GM21723 (cell line): ENCODE measurements around the gene DPM3.
"Not testable (repeated sequence)": the region's sequence is repeated elsewhere in the genome, so short reads cannot be mapped to it uniquely, and the experiment has no call there.

Experiments
- ATAC-seq: cut with Tn5 transposase; IDR thresholded peaks from one replicate; pipeline ENCODE4 v1.9.1; 2021; ENCODE audit warnings: mild to moderate bottlenecking, moderate library complexity; ENCODE audit not compliant: unreplicated experiment

Gene DPM3

DNA sequence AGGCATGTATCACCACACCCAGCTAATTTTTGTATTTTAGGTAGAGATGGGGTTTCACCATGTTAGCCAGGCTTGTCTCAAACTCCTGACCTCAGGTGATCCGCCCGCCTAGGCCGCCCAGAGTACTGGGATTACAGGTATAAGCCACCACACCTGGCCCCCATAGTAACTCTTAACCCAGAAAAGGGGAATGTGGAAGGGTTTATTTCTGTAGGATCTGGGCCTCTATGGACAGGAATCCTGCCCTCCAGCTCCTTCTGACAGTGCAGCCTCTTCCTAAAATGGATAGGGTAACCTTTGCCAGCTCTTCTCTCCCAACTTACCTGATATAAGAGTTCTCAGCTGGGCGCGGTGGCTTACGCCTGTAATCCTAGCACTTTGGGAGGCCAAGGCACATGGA, 22.3 kb upstream of the DPM3 start:
- ATAC-seq, result not testable (repeated sequence)

- ATAC-seq, result no peak
Measured at GRCh38 chr1:155160128-155160527, 19.8 kb upstream of the DPM3 start.

- ATAC-seq, result no peak
Measured at GRCh38 chr1:155158991-155159390, 18.7 kb upstream of the DPM3 start.

DNA sequence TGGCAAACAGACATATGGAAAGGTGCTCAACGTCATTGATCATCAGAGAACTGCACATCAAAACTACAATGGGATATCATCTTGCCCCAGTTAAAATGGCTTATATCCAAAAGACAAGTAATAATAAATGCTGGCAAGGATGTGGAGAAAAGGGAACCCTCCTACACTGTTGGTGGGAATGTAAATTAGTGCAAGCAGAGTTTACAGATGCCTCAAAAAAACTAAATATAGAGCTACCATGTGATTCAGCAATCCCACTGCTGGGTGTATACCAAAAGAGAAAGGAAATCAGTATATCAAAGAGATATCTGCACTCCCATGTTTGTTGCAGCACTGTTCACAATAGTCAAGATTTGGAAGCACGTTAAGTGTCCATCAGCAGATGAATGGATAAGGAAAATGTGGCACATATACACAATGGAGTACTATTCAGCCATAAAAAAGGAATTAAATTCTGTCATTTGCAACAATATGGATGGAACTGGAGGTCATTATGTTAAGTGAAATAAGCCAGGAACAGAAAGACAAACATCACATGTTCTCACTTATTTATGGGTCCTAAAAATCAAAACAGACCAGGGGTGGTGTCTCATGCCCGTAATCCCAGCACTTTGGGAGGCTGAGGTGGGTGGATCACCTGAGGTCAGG, 15.8 kb upstream of the DPM3 start:
- not testable (repeated sequence) for ATAC-seq

GRCh38 chr1:155145491-155145890, 5.2 kb upstream of the DPM3 start:
- ATAC-seq, result no peak

GRCh38 chr1:155141749-155142148, 1.4 kb upstream of the DPM3 start:
- no peak for ATAC-seq

DNA sequence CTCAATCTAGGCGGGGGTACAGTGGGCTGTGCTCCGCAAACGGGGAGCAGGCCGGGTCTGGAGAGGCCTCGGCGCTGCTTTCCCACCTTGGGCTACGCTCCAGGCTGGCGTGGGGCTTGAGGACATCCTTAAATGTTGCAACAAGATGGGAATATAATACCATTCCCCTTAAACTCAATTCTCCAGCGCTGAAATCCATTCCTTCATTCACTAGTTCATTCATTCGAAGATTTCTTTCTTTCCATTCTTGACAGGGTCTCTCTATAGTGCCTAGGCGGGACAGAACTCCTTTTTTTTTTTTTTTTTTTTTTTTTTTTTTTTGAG, 261 bp upstream of the DPM3 start:
- no peak for ATAC-seq

DNA sequence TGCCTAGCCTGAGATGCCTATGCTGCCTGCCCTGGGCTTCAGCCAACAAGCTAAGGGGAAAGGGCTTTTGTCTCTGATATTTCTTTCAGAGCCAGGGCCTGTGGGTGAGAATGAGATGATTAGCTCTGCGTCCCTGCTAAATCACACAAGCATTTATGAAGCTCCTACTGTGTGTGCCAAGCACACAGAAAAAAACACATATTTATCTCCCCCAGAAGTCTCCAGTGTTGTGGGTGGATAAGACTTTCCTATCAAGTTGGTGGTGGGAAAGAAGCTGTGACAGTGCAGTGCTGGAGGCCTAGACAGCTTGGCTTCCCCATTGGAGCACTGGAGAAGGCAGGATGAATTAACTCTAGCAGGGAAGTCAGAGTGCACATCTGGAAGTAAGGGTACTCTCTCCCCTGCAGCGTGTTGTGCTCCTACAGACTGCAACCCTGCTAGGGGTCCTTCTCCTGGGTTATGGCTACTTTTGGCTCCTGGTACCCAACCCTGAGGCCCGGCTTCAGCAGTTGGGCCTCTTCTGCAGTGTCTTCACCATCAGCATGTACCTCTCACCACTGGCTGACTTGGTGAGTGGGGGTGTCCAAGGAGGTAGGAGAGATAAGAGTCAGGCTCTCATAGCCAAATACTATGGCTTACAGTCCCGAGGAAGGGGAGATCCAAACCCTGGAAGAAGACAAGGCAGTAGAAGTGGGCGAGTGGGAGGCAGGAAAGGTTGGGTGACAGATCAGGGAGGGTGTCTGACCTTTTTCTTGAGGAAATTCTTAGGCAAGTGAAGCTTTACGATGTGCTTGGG, 3.0 kb downstream of the DPM3 start:
- ATAC-seq, result no peak

DNA sequence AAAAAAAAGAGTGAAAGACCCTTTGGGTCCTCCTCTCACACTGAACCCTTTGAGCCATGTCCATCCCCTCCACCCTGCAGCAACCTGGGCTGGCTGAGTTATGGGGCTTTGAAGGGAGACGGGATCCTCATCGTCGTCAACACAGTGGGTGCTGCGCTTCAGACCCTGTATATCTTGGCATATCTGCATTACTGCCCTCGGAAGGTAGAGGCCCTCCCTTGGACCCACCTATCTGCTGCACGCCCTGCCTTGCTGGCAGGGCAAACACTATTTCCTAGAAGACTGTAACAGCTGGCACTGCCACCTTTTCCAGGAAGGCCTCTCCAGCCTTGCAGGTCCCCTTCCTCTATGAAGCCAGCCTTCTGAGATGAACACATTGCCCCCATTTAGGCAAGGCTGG, 3.6 kb downstream of the DPM3 start:
- ATAC-seq, result no peak

- ATAC-seq, result peak; percentile 66
Measured at GRCh38 chr1:155135415-155136028, 4.8 kb downstream of the DPM3 start, which contains the start of gene SLC50A1. TSS of gene SLC50A1 (plus strand) at chr1:155135852. CDS start at chr1:155135912, 60 bp downstream.

DNA sequence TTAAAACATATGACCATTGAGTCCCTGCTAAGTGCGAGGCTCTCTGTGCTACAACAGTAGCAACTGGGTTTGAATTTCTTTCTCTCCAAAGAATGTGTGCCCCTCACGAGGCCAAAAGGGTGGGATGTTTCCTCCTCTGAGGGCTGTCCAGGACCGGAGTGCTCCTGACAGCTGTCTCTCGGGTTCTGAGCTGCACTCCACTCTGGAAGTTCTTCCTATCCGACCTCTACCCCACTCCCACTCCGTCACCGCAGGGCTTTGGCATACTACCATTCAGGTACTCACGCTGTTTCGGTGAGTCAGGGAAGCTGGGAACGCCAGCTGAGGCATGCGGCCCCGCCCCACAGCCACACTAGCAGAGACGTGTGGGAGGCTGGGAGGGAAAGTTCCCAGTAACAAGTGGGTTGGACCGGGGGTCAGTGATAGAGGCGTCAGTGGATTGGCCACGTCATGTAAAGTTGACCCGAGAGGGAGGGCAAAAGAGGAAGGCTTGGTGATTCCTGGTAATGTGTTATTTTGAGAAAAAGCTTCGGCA, 5.4 kb downstream of the DPM3 start:
- no peak for ATAC-seq

- ATAC-seq, result no peak
Measured at GRCh38 chr1:155134322-155134721, 6.0 kb downstream of the DPM3 start.

DNA sequence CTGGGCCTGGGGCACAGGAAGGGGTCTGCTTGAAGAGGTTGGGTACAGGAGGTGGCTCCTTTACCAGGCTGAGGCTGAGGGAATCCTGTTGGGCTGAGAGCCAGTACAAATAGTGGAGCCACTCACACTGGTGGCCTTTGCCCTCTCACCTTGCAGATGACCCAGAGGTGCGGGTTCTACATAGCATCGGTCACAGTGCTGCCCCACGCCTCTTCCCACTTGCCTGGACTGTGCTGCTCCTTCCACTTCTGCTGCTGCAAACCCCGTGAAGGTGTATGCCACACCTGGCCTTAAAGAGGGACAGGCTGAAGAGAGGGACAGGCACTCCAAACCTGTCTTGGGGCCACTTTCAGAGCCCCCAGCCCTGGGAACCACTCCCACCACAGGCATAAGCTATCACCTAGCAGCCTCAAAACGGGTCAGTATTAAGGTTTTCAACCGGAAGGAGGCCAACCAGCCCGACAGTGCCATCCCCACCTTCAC, 6.5 kb downstream of the DPM3 start:
- no peak for ATAC-seq

DNA sequence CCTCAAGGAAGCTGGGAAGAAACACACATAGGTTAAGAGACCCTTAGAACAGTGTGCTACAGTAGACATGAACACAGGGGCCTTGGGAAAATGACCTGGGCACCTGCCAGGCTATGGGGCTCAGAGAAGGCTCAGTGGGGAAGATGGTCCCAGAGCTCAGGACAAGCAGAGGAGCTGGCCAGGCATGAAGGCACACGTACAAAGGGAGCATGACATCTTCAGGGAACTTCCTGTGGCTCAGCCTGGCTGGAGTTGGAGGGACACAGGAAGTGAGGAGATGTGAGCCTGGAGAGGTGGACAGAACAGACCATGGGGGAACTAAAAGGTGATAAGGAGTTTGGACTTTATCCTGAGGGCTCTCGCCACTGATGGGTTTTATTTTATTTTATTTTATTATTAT, 8.5 kb downstream of the DPM3 start:
- no peak for ATAC-seq

DNA sequence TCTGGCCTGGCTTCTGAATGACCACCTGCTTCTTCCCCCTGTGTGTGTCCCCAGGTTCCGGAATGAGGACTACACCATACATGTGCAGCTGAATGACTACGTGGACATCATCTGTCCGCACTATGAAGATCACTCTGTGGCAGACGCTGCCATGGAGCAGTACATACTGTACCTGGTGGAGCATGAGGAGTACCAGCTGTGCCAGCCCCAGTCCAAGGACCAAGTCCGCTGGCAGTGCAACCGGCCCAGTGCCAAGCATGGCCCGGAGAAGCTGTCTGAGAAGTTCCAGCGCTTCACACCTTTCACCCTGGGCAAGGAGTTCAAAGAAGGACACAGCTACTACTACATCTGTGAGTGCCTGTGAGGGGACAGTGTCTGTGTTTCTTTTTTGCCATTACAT, 9.0 kb downstream of the DPM3 start:
- no peak for ATAC-seq

- ATAC-seq, result no peak
Measured at GRCh38 chr1:155130272-155131006, 9.9 kb downstream of the DPM3 start.

DNA sequence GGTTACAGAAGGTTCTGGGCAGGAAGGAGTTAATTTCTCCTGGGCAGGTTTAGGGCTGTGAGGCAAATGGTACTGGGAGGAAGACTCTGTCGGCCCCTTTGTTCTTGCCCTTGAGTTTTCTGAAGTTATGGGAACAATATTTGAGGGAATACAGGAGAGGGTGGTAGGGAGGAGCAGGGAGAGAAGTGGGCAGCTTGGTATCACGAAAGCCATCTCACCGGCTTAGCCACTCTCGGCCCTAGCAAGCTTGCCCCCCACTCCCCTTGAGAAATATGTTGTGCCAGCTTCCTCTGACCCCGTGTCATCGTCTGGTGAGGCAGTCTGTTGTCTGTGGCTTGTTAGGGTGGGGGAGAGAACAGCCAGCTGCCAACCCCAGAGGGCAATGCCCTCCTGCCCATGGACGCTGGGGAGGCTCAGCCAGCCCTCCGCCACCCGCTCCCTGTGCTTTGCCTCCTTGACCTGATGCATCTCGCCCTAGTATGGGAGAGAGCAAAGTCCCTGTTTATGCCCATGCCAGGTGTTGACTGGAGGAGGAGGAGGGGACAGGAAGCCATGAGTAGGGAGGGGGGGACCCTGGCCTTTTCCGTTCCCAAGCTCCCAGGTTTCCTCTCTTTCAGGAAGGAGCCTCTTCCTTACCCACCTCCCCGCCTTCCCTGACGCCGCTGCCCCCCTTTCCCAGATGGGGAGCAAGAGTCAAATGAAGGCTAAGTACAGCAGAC, 11.4 kb downstream of the DPM3 start:
- ATAC-seq, result no peak

DNA sequence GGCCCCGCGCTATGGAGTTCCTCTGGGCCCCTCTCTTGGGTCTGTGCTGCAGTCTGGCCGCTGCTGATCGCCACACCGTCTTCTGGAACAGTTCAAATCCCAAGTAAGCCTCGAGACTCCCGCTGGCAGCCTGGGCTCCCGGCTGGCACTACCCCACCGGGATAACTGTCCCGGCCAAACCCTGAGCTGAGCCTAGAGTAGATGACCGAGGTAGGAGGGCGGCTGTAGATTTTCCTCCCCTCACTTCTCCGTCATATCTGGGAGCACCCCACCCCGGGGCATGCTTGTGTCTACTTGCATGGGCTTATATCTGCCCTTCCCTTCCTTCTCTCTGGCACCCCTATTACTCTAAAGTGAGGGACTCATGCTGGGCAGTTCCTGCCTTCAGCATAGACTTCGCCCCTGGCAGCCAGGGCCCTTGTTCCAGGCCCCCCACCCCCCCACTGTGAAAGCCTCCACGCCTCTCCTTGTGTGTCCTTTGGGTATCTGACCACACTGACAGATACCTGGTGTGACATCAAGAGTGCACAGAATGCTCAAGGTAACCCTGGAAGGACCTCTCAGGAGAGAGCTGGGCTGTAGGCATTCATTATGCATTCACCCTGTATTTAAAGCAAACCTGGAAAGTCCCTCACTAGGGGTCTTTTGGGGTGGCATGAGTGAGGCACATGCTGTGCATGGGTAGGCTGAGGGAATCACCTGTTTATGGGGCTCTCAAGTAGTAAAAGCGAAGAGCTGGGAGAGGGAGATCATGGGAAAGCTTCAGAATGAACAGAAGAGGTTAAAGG, 12.2 kb downstream of the DPM3 start:
- no peak for ATAC-seq

GRCh38 chr1:155127105-155127966, 13.0 kb downstream of the DPM3 start, which contains the start of gene EFNA1:
TSS of gene EFNA1 (plus strand) at chr1:155127876. CDS start at chr1:155127978, 102 bp downstream.
- no peak for ATAC-seq
